Colonic mucosa (tissue), 4 donors: Measurements from ENCODE around the gene AKT1. TPM values are rescaled to one million over a fixed set of nuclear protein-coding genes. Genes with fewer than 3 reads are reported as not detected.

Source experiments
- DNase-seq: peaks from one replicate; pipeline ENCODE4 v3.0.0-alpha.2; 2020
- H3K27ac ChIP-seq: fragments of 200-600 bp; one replicate; pipeline ENCODE4 v1.8.0; 2021
- H3K27me3 ChIP-seq: fragments of 200-600 bp; one replicate; pipeline ENCODE4 v1.8.0; 2021
- H3K36me3 ChIP-seq: fragments of 200-600 bp; one replicate; pipeline ENCODE4 v1.8.0; 2021
- H3K4me1 ChIP-seq: fragments of 200-600 bp; one replicate; pipeline ENCODE4 v1.8.0; 2021; ENCODE audit warnings: mild to moderate bottlenecking
- H3K4me3 ChIP-seq: fragments of 200-600 bp; one replicate; pipeline ENCODE4 v1.8.0; 2021
- H3K9ac ChIP-seq, 2 donors: one replicate each; pipeline ENCODE4 v1.7.0; 2013; ENCODE audit warnings: control low read depth in 2 of 2, low read depth in 2 of 2, low read length in 2 of 2
- H3K9me3 ChIP-seq: fragments of 200-600 bp; one replicate; pipeline ENCODE4 v1.8.0; 2021
- CTCF ChIP-seq: fragments of 200-600 bp; IDR thresholded peaks from one replicate; pipeline ENCODE4 v1.8.0; 2022; ENCODE audit warnings: antibody characterized with exemption, mild to moderate bottlenecking
- intact Hi-C: fragments of 100-400 bp; cut with DNase I; formaldehyde crosslinking; loops from one replicate; pipeline ENCODE4 v1.14.1; 2022
- total RNA-seq, 2 donors: library from RNA; stranded (reverse); fragmentation: NEBNext Ultra II Directional in 1 of 2; extraction: Animal tissue kit (Norgen Biotek cat#: 25700) in 1 of 2; gene quantifications; one replicate each; pipeline ENCODE4 v1.2.1, GENCODE V29; 2021
- donor health status: healthy.
- donor health status: DM: no; HTN: no; CAD: no.
- donor health status: DM: no; HTN: no; CAD: no.

AKT1 gene
- total RNA-seq, 2 donors from 2014 or later = 117 to 181 TPM

GRCh38 chr14:104826189-104826860 lies 30.8 kb upstream of the AKT1 start:
- DNase-seq = peak; percentile 96
- H3K27me3 ChIP-seq = no peaks in the 10 kb centered on the region
- peak; percentile 88 for TF ChIP-seq CTCF
- peaks cover 13% of the 10 kb centered on the region for H3K4me1 ChIP-seq
- H3K9ac ChIP-seq = peak overlapping the region; percentile 34 to 66
- peak overlapping the region; percentile 53 for H3K27ac ChIP-seq
- intact Hi-C loops = loop anchor here (2.0 kb wide), 1 partner anchor 58 kb away; no protein-coding TSS in a partner anchor
- peak overlapping the region; percentile 63 for H3K4me3 ChIP-seq
- H3K9me3 ChIP-seq = no peaks in the 10 kb centered on the region
- no peaks in the 10 kb centered on the region for H3K36me3 ChIP-seq

GRCh38 chr14:104824353-104824997 lies 28.9 kb upstream of the AKT1 start:
- Histone ChIP-seq H3K4me3 (no peak overlapping the region), H3K27ac (no peak overlapping the region), H3K4me1 (peaks cover 13% of the 10 kb centered on the region), H3K9ac (no peak overlapping the region), H3K9me3 (no peaks in the 10 kb centered on the region), H3K36me3 (no peaks in the 10 kb centered on the region), H3K27me3 (no peaks in the 10 kb centered on the region)
- intact Hi-C loops = no loop called here
- TF ChIP-seq CTCF = no peak
- no peak for DNase-seq

- no peak overlapping the region for H3K27ac ChIP-seq
- H3K27me3 ChIP-seq = no peaks in the 10 kb centered on the region
- intact Hi-C loops = no loop called here
- peaks cover 13% of the 10 kb centered on the region for H3K4me1 ChIP-seq
- peak; percentile 15 for DNase-seq
- H3K4me3 ChIP-seq = no peak overlapping the region
- TF ChIP-seq CTCF = no peak
- no peaks in the 10 kb centered on the region for H3K36me3 ChIP-seq
- no peaks in the 10 kb centered on the region for H3K9me3 ChIP-seq
- H3K9ac ChIP-seq = no peak overlapping the region
Measured at GRCh38 chr14:104822821-104823615, 27.5 kb upstream of the AKT1 start.

GRCh38 chr14:104821971-104822608 lies 26.5 kb upstream of the AKT1 start:
- no peaks in the 10 kb centered on the region for H3K9me3 ChIP-seq
- H3K27me3 ChIP-seq = no peaks in the 10 kb centered on the region
- no peak overlapping the region for H3K27ac ChIP-seq
- no peak for TF ChIP-seq CTCF
- intact Hi-C loops = no loop called here
- H3K4me3 ChIP-seq = no peak overlapping the region
- no peak overlapping the region for H3K9ac ChIP-seq
- DNase-seq = peak; percentile 17
- no peaks in the 10 kb centered on the region for H3K36me3 ChIP-seq
- peaks cover 6% of the 10 kb centered on the region for H3K4me1 ChIP-seq
